Retina (tissue), 1 donor: Measurements from ENCODE around the gene DNAJC11.
"Not testable (repeated sequence)": the region's sequence is repeated elsewhere in the genome, so short reads cannot be mapped to it uniquely, and the experiment has no call there.

Experiments used
- DNase-seq: peaks from one replicate; pipeline ENCODE4 v3.0.0-alpha.2; 2016

DNAJC11 gene

DNA sequence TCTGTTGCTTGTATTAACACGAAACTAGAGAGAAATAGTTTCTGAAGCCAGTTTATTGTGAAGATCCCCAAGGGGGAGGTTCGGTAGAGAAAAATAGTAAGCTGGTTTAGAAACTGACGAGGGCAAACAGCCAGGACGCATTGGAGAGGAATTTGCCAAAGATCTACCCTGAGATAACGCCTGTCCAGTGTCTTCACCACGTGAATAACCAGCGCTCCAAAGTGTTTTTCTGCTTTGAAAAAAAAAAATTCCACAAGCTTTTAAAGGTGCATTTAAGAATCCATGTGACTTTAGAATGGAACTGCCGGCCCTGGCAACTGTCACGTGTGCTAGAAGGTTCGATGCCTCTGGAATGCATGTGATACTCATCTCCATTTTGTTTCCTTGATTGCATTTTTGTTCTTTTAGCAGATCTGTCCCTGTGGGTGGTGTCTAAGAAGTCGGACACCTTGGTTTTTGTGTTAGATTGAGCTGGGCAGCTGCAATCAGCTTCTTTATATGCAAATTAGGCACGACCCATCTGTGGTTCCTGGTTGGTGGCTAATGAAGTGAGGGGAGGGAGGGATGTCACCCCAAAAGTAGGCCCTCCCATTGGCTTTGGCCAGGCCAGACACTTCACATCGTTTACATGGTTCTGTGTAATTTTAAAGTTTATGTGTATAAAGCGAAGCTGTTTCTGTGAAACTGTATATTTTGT, 78.2 kb downstream of the DNAJC11 start:
- DNase-seq: no peak

DNA sequence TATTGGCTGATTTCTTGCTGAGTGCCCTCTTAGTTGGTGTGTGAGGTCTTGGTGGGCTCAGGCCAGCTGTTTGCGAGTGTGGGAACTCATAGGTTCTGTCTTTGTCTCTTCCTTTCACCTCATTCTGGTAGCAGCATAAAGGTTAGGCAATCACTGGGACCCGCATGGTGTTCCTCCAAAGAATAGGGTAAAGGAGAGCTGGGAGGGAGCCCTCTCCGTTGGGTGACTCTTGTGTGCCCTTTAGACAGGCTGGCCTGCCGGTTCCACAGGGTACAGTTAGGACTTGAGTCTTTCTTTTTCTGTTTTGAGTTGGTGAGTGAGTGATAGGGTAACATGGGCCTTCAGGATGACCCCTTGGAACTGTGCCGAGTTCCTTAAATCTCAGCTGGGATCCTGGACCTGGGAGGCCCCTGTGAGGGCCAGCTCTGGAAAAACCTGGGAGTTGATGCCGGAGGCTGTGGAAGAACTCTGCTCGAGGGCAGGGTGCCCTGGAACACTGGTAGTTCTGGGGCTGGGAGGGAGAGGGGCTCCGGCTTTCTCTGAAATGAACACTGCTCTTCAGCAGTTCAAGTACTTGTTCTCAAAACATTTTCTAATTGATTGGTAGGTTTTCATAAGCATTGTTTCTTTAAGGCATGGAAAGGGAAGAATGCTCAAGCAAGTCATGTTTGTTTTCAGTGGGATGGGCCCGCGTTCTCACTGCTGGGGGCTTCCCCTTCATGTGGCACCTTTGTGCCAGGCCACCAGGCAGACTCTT, 79.0 kb downstream of the DNAJC11 start:
- DNase-seq: no peak

DNA sequence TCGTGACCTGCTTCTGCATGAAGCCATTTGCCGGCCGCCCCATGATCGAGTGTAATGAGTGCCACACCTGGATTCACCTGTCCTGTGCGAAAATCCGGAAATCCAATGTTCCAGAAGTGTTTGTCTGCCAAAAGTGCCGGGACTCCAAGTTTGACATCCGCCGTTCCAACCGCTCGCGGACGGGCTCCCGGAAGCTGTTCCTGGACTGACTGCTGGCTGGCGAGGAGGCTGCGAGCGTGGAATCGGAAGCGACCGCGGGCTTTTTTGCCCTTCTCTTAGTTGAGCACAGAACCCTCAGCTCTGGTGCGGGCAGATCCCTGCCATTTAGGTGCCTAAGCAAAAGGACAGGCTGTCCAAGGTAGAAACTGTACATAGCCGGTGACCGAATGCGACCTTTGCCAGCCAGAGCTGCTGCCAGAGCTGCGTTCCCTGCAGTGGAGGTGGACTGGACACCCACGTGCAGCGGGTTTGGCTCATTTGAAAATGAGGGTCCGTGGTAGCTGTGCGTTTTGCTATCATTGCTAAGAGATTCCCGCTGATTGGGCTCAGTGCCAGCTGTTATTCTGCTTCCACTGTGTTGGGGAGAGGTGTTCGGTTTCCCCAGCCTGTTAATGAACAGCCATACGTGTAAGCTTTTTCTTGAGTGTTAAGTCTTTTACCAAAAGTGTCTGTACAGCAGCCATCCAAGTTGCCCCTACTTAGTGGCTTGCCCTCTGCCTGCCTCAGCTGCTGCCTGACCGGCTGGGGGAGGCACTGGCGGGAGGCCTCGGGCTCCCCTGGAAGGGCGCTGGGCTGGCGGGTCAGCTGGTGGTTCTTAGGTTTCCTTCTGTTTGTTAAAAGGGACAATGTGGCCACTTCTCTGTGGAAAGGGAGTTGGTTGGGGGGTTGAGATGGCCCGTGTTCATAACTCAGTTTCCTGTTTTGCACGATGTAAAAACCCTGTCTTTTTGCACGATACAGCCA, 79.9 kb downstream of the DNAJC11 start:
- no peak for DNase-seq

DNA sequence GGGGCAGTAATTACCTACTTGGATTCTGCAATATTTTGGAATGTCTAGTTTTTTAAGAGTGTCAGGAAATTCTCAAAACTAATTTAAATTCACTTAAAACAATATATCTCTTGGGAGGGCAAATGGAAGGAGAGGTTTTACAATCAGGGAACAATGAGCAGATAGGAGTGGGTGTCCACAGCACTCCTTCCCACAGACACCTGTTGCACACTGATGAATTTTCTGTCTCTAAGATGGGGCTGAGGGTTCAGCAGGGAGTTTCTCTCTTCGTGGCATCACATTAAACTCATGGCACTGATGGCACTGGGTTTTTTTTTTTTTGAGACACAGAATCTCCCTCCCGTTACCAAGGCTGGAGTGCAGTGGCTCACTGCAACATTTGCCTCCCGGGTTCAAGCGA, 82.6 kb downstream of the DNAJC11 start:
- DNase-seq: no peak

DNA sequence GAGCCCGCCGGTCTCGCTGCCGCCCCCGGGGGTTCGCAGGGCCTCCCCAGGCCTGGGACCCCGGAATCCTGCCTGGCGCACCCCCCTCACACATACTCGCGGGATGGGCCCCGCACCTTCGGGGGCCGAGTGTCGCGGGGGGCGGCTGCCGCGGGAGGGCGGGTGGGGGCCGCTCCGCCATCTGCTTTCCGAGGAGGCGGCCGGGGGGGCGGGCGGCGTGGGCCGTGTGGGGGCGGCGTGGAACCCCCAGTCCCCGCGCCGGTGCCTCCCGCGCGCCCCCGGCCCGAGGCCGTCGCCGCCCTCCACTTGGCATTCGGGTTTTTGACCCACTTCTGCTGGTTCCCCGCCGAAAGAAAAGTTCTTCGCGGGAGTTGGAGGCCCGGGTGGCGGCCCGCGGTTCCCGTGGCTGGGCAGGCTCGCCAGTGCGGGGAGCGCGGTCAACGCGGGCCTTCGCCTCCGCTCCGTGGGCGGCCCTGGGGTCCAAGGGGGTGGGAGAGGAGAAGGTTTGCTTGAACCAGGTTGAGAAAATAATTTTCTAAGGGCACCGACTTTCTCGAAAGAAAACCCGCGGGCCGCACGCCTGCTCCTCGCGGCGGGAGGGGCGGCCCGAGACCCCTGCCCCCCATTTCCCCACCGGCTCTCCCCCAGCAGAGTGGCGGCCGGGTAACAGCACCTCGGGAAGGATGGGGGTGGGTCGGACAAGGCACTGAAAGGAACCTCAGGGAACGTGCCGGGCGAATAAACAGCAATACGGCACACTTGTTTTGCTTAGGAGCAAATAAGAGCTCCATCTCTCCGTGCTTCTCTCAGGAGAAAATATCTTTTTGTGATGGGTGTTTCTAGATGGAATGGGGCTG, 86.5 kb downstream of the DNAJC11 start:
- peak; percentile 42 for DNase-seq

DNA sequence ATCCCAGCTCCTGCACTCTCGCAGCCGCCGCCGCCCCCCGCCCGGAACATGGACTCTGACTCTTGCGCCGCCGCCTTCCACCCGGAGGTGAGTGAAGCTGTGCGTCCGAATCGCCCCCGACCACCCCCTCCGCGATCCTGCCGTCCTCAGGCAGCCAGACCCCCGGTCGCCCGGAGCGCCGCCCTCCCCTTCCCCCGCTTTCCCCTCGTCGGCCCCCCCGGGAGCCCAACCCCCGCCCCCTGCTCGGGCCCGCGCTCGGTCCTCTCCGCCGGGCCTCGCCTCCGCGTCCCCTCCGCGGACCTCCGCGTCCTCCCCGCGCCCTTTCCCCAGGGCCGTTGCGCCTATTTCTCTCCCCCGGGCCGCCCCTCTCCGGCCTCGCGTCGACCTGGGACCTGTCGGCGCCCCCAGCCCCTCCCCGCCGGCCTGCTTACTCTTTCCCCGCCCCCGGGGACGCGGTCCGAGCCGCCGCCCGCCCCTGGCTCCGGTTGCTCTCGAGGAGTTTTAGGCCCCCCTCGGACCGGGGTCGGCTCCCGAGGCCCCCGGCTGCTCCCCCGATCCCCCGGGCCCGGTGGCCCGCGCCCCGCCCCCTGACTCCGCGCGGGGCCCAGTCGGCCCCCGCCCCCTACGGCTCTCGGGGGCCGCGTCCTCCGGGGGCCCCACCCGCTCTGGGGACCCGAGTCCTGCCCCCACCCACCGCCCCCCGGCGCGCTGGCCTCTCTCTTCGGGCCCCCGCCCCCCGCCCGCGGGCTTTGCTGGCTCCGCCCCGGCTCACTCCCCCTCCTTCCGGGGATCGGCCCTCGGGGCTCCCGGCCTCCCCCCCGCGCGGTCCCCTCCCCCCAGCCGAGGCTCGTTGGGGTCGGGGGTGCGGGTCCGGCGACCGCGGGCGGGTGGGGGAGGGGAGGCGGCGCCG, 87.3 kb downstream of the DNAJC11 start:
- DNase-seq: no peak

DNA sequence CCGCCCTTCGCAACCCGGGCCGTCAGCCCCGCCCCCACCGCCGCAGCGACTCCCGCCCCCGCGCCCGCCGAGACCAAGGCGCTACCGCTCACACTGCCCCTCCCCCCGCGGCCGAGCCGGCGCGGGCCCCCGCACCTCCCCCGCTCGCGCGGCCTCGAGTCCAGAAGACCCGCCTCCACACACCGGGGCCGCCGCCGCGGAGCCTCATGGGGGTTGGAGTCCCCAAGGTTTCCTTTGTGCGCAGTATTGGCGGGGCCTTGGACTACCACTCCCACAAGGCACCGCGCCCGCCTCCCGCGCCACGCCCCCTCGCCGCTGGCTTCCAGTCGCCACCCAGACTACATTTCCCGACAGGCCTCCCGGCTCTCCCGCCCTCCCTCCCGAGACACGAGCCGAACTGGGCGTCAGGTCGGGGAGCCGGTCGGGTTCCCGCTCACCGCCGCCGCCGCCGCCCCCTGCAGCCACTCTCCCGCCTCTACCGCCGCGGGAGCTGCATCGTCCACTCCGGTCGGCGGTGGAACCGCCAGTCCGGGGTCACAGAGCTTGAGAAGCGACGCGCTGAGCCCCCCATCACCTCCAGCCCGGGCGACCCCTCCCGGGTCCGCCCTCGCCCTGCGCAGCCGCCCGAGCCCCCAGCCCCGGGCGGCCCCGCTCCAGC, 88.1 kb downstream of the DNAJC11 start, which contains the start of gene PHF13:
Gene PHF13 (plus strand): TSS at position 371 of the 658 bp plus-strand sequence. CDS start 336 bp downstream, outside the sequence.
- peak; percentile 99 for DNase-seq

DNA sequence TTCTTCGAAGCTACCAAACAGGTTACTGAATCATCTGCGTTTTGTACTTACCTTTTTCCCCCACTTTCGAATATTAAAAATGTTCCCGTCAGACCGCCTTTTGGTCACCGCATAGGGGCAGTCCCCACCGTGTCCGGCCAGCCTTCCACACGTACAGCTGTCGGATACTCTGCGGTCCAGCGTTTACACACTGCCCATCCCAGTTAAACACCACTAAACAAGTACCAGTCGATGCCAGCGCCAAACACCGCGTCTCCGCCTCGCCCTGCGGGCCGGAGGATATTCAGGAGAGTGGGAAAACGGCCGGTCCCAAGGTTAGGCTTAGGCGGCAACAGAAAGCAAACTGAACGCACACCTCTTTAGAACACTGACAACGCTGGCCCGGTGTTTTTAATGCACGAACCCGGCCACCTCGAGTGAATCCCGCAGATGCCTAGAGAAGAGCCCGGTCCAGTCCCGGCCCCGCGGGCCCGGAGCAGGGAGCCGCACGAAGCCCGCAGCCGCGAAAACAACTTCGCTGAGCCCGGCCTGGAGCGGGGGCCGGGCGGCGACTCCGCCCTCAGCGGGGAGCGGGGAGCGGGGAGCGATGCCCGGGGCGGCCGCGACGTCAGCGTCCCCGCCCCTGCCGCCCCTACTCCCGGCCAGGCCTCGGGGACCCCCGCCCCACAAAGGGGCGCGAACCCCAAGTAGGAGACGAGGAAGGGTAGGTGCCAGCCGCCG, 88.8 kb downstream of the DNAJC11 start:
- peak; percentile 82 for DNase-seq

DNA sequence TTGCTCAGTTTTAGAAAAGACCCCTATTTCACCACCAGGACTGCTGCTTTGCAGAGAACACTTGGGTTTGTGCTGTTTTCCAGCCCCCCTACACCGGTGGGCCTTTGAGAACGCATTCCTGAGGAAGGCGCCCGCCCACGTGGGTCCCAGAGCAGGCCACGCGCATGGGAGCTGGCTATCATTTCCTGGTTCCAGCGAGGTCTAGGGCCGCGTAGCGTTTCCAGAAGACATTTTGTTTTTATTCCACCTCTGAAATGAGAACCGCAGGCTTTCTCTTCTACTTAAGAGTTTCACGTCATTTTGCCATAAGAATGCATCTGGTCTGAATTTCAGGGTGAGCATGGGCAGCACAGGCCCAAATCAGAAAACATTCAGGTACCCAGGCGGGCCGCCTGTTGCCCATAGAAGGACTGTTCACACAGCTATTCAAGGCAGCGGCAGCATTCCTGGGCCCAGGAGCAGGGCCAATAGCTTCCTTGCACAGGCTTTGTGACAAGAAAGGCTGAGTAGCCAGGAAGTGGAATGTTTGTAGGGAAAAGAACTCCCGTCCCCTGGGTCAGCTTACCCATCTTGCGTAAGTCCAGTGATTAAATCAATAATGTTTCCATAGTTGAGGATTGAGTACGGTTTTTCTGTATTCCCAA, 97.6 kb downstream of the DNAJC11 start:
- DNase-seq: no peak

DNA sequence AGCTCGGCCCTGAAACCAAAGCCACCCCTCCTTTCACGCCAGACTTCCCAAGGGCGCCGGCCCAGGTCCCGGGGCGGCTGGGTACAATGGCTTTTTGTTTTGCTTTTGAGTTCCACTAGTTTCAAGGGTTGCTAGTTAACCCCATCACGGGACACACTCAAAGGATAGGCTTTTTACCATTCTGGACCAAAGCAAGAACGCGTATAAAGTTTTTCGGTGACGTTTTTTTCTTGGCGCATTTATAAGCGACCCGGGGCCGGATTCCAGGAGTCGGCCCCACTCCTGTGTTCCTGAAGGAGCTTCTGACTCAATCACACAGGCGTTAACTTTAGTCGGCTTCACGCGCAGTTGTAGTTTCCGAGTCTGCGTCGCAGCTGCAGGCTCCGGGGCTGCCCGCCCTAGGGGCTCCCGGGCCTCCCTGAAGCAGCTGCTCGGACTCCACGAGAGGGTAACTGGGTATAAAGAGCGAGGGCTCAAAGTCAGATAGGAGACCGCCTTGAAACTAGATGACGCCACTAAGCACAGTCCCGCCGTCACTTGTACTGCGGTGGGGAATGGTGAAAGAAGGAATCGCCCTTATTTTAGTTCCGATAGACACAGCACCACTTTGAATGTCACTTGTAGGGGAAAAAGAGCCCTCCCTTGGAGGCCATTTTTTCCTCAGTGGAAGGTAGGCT, 98.2 kb downstream of the DNAJC11 start:
- peak; percentile 87 for DNase-seq

DNA sequence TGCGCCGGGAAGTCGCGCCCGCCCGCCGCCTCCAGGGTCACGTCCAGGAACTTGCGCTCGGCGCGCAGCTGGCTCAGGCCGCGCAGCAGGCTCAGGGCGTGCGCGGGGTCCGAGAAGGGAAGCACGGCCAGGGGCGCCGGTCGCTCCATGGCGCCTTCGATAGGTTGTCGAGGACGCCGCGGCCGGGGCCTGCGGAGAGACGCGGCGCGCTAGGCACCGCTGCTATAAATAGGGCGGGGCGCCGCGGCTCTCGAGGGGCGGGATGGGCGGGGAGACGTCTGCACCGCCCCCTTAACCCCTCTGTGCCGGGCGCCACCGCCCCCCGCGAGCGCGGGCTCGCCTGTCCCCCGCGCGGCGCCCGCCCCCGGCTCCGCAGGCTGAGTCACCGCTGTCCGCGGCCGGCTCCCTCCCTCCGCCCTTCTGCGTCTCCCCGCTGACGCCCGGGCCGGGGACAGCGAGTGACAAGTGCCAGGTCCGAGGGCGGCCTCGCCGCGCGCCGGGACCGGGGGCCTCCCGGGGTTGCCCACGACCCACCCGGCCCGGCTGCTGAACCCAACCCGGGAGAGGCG, 98.9 kb downstream of the DNAJC11 start, which contains the start of gene KLHL21:
Gene KLHL21 (minus strand): TSS at position 201 of the 569 bp plus-strand sequence. CDS start 52 bp downstream, at position 149.
- DNase-seq: peak; percentile 88

DNA sequence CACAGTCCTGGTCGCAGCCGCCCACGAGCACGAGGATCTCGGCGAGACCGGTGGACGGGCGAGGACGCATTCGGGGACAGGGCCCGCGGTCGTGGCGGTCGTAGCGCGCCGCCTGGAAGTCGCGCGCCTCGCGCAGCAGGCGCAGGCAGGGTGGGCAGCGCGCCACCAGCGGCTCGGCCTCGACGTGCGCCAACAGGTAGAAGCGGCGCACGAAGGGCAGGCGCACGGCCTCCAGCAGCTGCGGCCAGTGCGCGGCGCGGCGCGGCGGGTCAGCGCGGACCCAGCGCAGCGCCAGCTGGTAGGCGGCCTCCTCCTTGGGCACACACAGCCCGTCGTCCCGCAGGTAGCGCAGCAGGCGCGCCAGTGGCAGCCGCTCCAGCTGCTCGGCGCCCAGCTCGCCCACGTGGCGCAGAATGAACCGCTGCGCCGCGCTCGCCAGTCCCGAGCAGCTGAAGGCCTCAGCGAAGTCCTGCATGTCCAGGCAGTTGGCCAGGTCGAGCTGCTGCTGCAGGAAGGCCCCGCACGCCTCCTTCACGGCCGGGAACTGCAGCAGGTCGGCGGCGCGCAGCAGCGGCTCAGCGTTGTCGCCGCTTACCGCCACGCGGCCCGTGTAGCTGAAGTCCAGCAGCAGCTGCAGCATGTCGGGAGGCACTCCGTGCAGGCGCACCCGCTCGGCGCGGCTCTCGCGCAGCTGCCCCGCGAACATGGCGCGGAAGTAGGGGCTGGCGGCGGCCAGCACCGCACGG, 99.5 kb downstream of the DNAJC11 start:
- peak; percentile 90 for DNase-seq

DNA sequence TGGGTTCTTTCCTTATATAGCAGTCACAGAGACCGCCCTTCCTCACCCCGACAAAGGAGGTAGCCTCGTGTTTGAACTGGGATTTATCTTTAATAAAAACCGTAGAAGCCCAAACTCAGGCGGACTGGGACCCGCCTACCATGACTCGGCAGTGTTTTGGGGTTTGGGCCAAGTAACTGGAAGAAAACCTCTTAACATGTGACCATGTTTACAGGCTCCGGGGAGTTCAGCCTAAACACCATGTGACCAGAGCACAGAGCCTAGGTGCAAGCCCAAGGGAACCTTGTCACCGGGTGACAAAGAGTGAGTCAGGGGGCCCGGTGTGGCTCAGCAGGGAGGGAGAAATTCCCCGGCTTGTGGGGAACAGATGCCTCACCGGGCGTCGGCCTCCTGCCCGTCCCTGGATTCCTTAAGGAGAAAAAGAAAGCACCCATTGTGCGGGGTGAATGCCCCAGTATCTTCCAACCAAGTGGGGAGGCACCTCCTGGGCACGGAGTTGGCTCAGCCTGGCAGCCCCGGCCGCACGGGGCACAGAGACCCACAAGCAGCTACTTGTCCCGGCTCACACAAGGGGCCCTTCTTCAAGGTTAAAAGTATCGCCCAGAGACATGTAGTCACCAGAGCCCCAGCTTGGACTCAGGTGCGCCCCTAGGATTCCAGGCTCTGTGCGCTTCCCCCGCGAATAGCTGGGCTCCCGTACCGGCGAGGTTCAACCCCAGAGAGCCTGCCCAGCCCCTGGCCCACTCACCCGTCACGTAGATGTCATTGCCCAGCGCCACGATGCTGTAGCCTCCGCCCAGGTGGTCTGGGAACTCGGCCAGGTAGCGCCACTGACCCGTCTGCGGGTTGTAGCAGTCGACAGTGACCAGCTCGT, 100.3 kb downstream of the DNAJC11 start:
- DNase-seq: peak; percentile 66

DNA sequence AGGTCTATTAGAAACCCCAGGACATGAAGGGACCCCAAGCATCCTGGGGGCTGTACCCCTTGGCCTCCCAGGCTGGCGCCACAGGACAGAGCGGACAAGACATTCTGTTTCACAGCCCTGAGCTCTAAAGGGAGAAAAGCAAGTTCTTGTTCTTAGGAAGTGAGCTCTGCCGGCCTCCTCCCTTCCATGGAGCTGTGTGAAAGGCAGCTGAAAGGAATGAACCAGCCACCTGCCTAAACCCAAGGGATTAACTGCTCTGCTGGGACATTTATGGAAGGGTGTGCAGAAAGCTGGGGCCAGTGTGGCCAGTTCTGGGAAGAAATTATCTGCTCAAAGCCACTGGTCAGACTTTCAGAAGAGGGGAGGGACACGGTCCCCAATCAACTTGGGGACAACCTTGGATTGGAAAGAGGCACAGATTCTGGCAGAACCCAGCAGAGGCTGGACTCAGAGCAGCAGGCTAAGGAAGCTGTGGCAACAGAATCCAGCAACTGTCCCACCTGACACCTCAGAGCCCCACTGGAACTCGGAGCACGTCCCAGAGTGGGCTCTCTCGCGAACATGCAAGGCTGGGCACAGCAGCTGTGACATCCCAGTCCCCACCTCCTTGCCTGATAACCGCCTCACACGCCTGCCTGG, 101.1 kb downstream of the DNAJC11 start:
- no peak for DNase-seq

DNA sequence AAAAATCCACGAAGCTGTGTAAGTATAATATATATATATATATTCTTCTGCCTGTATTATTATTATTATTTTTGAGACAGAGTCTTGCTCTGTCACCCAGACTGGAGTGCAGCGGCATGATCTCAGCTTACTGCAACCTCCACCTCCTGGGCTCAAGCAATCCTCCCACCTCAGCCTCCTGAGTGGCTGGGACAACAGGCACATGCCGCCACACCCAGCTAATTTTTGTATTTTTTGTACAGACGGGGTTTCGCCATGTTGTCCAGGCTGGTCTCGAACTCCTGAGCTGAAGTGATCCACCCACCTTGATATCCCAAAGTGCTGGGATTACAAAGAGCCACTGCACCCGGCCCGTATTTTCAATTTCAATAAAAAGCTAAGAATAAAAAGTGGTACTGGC, 101.6 kb downstream of the DNAJC11 start:
- DNase-seq: not testable (repeated sequence)
